Liver (tissue), 9 donors: ENCODE measurements around the gene RASA3. TPM values are rescaled to one million over a fixed set of nuclear protein-coding genes. Genes with fewer than 3 reads are reported as not detected.

Experiments used
- DNase-seq: peaks from one replicate; pipeline ENCODE4 v3.0.0-alpha.2; 2017; ENCODE audit warnings: low spot score
- H3K27ac ChIP-seq, 2 donors: one replicate each; pipeline ENCODE4 v1.7.0; 2013; ENCODE audit warnings: inconsistent platforms in 2 of 2, low read length in 2 of 2, control low read depth in 1 of 2, low read depth in 1 of 2, mild to moderate bottlenecking in 1 of 2
- H3K27me3 ChIP-seq, 4 donors: one replicate each; pipeline versions ENCODE4 v1.6.1 to v1.7.0; 2013; ENCODE audit warnings: low read length in 3 of 4, inconsistent platforms in 1 of 4, mild to moderate bottlenecking in 1 of 4, moderate library complexity in 1 of 4; ENCODE audit not compliant: control insufficient read depth in 4 of 4, insufficient read depth in 4 of 4
- H3K36me3 ChIP-seq, 4 donors: one replicate each; pipeline versions ENCODE4 v1.6.1 to v1.7.0; 2013; ENCODE audit warnings: low read length in 3 of 4, mild to moderate bottlenecking in 3 of 4, low read depth in 1 of 4, moderate library complexity in 1 of 4; ENCODE audit not compliant: control insufficient read depth in 4 of 4, insufficient read depth in 3 of 4
- H3K4me1 ChIP-seq, 4 donors: one replicate each; pipeline versions ENCODE4 v1.6.1 to v1.7.0; 2013; ENCODE audit warnings: low read length in 3 of 4, mild to moderate bottlenecking in 3 of 4, moderate library complexity in 1 of 4; ENCODE audit not compliant: control insufficient read depth in 4 of 4, insufficient read depth in 4 of 4
- H3K4me3 ChIP-seq, 3 donors: one replicate each; pipeline versions ENCODE4 v1.6.1 to v1.7.0; 2013; ENCODE audit warnings: low read length in 3 of 3, control low read depth in 1 of 3, low read depth in 1 of 3, mild to moderate bottlenecking in 1 of 3
- H3K9ac ChIP-seq, 2 donors: one replicate each; pipeline ENCODE4 v1.7.0; 2013; ENCODE audit warnings: low read length in 2 of 2, mild to moderate bottlenecking in 2 of 2, moderate library complexity in 2 of 2, control low read depth in 1 of 2, low read depth in 1 of 2
- H3K9me3 ChIP-seq, 4 donors: one replicate each; pipeline versions ENCODE4 v1.6.1 to v1.7.0; 2013; ENCODE audit warnings: low read length in 3 of 4; ENCODE audit not compliant: control insufficient read depth in 4 of 4
- EGR1 ChIP-seq, 2 donors: IDR thresholded peaks; 2 replicates each; pipeline ENCODE4 v1.6.1; 2016 to 2018; ENCODE audit warnings: antibody characterized with exemption in 2 of 2, low read depth in 2 of 2
- FOXA1 ChIP-seq: IDR thresholded peaks from 2 replicates; pipeline ENCODE4 v1.6.1; 2016; ENCODE audit warnings: antibody characterized with exemption
- FOXA2 ChIP-seq: IDR thresholded peaks from 2 replicates; pipeline ENCODE4 v1.6.1; 2016; ENCODE audit warnings: antibody characterized with exemption
- GABPA ChIP-seq, 2 donors: IDR thresholded peaks in 1 of 2; conservative IDR thresholded peaks in 1 of 2; 2 replicates each; pipeline ENCODE4 v1.6.1; 2016; ENCODE audit warnings: antibody characterized with exemption in 2 of 2, mild to moderate bottlenecking in 1 of 2, moderate library complexity in 1 of 2
- HNF4A ChIP-seq, 2 donors: conservative IDR thresholded peaks; 2 replicates each; pipeline ENCODE4 v1.6.1; 2016; ENCODE audit warnings: antibody characterized with exemption in 2 of 2, mild to moderate bottlenecking in 2 of 2
- HNF4G ChIP-seq: IDR thresholded peaks from 2 replicates; pipeline ENCODE4 v1.6.1; 2016; ENCODE audit warnings: antibody characterized with exemption
- JUND ChIP-seq, 2 donors: IDR thresholded peaks; 2 replicates each; pipeline ENCODE4 v1.6.1; 2016; ENCODE audit warnings: antibody characterized with exemption in 2 of 2
- NR2F2 ChIP-seq: IDR thresholded peaks from 2 replicates; pipeline ENCODE4 v1.6.1; 2016; ENCODE audit warnings: antibody characterized with exemption
- RXRA ChIP-seq, 2 donors: IDR thresholded peaks; 2 replicates each; pipeline ENCODE4 v1.6.1; 2017 to 2018; ENCODE audit warnings: antibody characterized with exemption in 2 of 2, mild to moderate bottlenecking in 1 of 2
- SP1 ChIP-seq: IDR thresholded peaks from 2 replicates; pipeline ENCODE4 v1.6.1; 2018; ENCODE audit warnings: antibody characterized with exemption, mild to moderate bottlenecking
- TAF1 ChIP-seq: conservative IDR thresholded peaks from 2 replicates; pipeline ENCODE4 v1.6.1; 2016; ENCODE audit warnings: antibody characterized with exemption, mild to moderate bottlenecking
- YY1 ChIP-seq: IDR thresholded peaks from 2 replicates; pipeline ENCODE4 v1.6.1; 2016; ENCODE audit warnings: antibody characterized with exemption, mild to moderate bottlenecking
- WGBS: extraction: QIAGEN DNeasy Blood & Tissue Kit; methylation state at CpG from one replicate; pipeline ENCODE4 v1.1.7; 2013; 5-methylcytosine and 5-hydroxymethylcytosine counted together
- polyA plus RNA-seq, 2 donors: library from polyadenylated mRNA; stranded (reverse) in 1 of 2; unstranded in 1 of 2; fragments of 200-250 nt in 1 of 2; fragments of >200 nt in 1 of 2; fragmentation: Nextera tagmentation in 1 of 2; extraction: Ambion mirVana in 1 of 2; gene quantifications; one replicate each; pipeline versions ENCODE4 v1.2.1 to v1.2.3, GENCODE V29; 2013 to 2015
- total RNA-seq, 2 donors: library from RNA; depleted of rRNA; stranded (reverse); fragments of >200 nt; gene quantifications; one replicate each; pipeline ENCODE4 v1.2.3, GENCODE V29; 2014
- TF ChIP-seq, protein P1 (sequence below): IDR thresholded peaks from 2 replicates; pipeline ENCODE4 v1.6.1; 2016; ENCODE audit warnings: antibody characterized with exemption
- TF ChIP-seq, protein P2 (sequence below): IDR thresholded peaks from 2 replicates; pipeline ENCODE4 v1.6.1; 2016; ENCODE audit warnings: antibody characterized with exemption
- TF ChIP-seq, protein P3 (sequence below): fragments of 150-350 bp; IDR thresholded peaks from 2 replicates; pipeline ENCODE4 v1.5.1; 2017; ENCODE audit warnings: improper control_type of control experiment, low read depth, low read length; ENCODE audit not compliant: missing input control
- TF ChIP-seq, protein P4 (sequence below): IDR thresholded peaks from 2 replicates; pipeline ENCODE4 v1.6.1; 2016; ENCODE audit warnings: antibody characterized with exemption, mild to moderate bottlenecking
- TF ChIP-seq, protein P5 (sequence below): IDR thresholded peaks from 2 replicates; pipeline ENCODE4 v1.6.1; 2016; ENCODE audit warnings: antibody characterized with exemption
- donor health status: healthy.
- donor health status: healthy.
- donor health status: healthy.
- donor health status: healthy.
- donor health status: healthy.

Gene RASA3
- total and polyA plus RNA-seq, 4 donors = 0.64 to 5.9 (median 3.8) TPM

DNA sequence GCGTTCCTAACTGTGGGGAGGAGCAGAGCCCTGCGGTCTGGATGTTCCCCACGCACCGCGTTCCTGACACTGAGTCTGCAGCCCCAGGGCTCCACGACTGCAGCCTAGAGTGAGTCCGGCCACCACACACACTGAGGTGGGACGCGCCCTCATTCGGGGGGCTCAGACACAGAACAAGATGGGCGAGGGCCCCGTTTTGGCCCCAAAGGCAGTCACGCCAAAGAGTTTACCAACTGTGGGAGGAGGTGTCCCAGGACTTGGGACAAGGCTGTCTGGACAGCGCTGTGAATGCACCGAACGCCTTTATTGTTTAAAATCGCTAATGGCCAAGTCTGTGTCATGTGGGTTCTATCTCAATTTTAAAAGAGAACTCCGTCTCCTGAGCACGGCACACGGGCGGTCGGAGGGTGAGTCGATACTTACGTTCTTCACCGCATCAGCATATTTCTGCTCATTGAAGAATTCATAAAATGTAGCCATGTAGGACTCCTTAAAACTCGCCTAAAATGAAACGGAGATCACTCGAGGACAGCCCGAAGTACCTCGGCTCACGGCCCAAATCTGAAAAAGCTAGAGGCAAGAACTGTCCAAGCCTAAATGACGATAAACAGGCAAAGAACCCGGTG, 123.3 kb downstream of the RASA3 start:
- Histone ChIP-seq H3K4me1 (no peaks in the 10 kb centered on the region), H3K27ac (no peak overlapping the region), H3K4me3 (no peak overlapping the region), H3K9ac (no peak overlapping the region), H3K36me3 (peaks cover 0 to 5% (median under 1%) of the 10 kb centered on the region in 4 donors), H3K27me3 (no peaks in the 10 kb centered on the region), H3K9me3 (no peaks in the 10 kb centered on the region)
- 92% methylated on average over 33 of the region's 33 CpGs for WGBS
- TF ChIP-seq FOXA1 = no peak
- TF ChIP-seq, protein P1, sequence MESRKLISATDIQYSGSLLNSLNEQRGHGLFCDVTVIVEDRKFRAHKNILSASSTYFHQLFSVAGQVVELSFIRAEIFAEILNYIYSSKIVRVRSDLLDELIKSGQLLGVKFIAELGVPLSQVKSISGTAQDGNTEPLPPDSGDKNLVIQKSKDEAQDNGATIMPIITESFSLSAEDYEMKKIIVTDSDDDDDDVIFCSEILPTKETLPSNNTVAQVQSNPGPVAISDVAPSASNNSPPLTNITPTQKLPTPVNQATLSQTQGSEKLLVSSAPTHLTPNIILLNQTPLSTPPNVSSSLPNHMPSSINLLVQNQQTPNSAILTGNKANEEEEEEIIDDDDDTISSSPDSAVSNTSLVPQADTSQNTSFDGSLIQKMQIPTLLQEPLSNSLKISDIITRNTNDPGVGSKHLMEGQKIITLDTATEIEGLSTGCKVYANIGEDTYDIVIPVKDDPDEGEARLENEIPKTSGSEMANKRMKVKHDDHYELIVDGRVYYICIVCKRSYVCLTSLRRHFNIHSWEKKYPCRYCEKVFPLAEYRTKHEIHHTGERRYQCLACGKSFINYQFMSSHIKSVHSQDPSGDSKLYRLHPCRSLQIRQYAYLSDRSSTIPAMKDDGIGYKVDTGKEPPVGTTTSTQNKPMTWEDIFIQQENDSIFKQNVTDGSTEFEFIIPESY = no peak
- TF ChIP-seq, protein P2, sequence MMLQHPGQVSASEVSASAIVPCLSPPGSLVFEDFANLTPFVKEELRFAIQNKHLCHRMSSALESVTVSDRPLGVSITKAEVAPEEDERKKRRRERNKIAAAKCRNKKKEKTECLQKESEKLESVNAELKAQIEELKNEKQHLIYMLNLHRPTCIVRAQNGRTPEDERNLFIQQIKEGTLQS = no peak
- TF ChIP-seq, protein P3, sequence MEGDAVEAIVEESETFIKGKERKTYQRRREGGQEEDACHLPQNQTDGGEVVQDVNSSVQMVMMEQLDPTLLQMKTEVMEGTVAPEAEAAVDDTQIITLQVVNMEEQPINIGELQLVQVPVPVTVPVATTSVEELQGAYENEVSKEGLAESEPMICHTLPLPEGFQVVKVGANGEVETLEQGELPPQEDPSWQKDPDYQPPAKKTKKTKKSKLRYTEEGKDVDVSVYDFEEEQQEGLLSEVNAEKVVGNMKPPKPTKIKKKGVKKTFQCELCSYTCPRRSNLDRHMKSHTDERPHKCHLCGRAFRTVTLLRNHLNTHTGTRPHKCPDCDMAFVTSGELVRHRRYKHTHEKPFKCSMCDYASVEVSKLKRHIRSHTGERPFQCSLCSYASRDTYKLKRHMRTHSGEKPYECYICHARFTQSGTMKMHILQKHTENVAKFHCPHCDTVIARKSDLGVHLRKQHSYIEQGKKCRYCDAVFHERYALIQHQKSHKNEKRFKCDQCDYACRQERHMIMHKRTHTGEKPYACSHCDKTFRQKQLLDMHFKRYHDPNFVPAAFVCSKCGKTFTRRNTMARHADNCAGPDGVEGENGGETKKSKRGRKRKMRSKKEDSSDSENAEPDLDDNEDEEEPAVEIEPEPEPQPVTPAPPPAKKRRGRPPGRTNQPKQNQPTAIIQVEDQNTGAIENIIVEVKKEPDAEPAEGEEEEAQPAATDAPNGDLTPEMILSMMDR = no peak
- TF ChIP-seq TAF1 = no peak
- no peak for TF ChIP-seq NR2F2
- TF ChIP-seq JUND (IDR thresholded peaks at IDR 0.05) = no peak
- TF ChIP-seq HNF4A (conservative IDR thresholded peaks at IDR 0.05) = no peak
- TF ChIP-seq FOXA2 = no peak
- TF ChIP-seq GABPA (IDR thresholded peaks at IDR 0.05 in 1 of 2, conservative IDR thresholded peaks at IDR 0.05 in 1 of 2) = no peak
- TF ChIP-seq EGR1 (IDR thresholded peaks at IDR 0.05; ENCODE audit: low read depth in 2 of 2) = no peak
- DNase-seq = no peak

DNA sequence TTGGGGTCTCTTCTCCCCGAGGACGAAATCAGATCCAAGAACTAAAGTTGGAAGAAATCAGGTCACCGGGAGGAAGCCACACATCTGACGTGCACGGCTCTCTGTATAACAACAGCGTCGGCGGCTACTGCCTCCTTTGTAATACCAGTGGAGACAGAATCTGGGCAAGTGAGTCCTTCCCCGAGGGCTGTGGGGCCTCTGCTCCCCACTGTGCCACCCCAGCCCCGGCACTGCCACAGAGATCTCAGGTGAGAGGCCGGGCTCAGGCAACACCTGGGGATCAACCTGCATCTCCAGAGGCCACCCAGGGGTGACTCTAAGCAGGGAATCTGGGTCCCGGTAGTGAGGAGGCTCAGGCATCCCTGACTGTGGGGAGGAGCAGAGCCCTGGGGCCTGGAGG, 124.9 kb downstream of the RASA3 start:
- peaks cover 0 to 5% (median 0%) of the 10 kb centered on the region in 4 donors for H3K36me3 ChIP-seq
- no peak overlapping the region for H3K4me3 ChIP-seq
- H3K9me3 ChIP-seq = no peaks in the 10 kb centered on the region
- no peak overlapping the region for H3K27ac ChIP-seq
- 85% methylated on average over 12 of the region's 12 CpGs for WGBS
- no peak overlapping the region for H3K9ac ChIP-seq
- no peak for DNase-seq
- TF ChIP-seq FOXA1 = no peak
- no peak for TF ChIP-seq TAF1
- TF ChIP-seq YY1 = no peak
- no peak for TF ChIP-seq HNF4A (conservative IDR thresholded peaks at IDR 0.05)
- TF ChIP-seq, protein P4, sequence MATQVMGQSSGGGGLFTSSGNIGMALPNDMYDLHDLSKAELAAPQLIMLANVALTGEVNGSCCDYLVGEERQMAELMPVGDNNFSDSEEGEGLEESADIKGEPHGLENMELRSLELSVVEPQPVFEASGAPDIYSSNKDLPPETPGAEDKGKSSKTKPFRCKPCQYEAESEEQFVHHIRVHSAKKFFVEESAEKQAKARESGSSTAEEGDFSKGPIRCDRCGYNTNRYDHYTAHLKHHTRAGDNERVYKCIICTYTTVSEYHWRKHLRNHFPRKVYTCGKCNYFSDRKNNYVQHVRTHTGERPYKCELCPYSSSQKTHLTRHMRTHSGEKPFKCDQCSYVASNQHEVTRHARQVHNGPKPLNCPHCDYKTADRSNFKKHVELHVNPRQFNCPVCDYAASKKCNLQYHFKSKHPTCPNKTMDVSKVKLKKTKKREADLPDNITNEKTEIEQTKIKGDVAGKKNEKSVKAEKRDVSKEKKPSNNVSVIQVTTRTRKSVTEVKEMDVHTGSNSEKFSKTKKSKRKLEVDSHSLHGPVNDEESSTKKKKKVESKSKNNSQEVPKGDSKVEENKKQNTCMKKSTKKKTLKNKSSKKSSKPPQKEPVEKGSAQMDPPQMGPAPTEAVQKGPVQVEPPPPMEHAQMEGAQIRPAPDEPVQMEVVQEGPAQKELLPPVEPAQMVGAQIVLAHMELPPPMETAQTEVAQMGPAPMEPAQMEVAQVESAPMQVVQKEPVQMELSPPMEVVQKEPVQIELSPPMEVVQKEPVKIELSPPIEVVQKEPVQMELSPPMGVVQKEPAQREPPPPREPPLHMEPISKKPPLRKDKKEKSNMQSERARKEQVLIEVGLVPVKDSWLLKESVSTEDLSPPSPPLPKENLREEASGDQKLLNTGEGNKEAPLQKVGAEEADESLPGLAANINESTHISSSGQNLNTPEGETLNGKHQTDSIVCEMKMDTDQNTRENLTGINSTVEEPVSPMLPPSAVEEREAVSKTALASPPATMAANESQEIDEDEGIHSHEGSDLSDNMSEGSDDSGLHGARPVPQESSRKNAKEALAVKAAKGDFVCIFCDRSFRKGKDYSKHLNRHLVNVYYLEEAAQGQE = no peak
- TF ChIP-seq, protein P2 = no peak
- TF ChIP-seq SP1 = no peak
- no peak for TF ChIP-seq RXRA (IDR thresholded peaks at IDR 0.05)
- no peak for TF ChIP-seq GABPA (IDR thresholded peaks at IDR 0.05 in 1 of 2, conservative IDR thresholded peaks at IDR 0.05 in 1 of 2)
- TF ChIP-seq, protein P5, sequence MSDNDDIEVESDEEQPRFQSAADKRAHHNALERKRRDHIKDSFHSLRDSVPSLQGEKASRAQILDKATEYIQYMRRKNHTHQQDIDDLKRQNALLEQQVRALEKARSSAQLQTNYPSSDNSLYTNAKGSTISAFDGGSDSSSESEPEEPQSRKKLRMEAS = no peak
- TF ChIP-seq, protein P3 = no peak
- TF ChIP-seq HNF4G = no peak
- TF ChIP-seq JUND (IDR thresholded peaks at IDR 0.05) = no peak
- H3K27me3 ChIP-seq = no peaks in the 10 kb centered on the region
- no peaks in the 10 kb centered on the region for H3K4me1 ChIP-seq
